Daoy (cell line): ENCODE results near the gene KANTR. TPM values are rescaled to one million over a fixed set of nuclear protein-coding genes. Genes with fewer than 3 reads are reported as not detected.

ENCODE experiments used
- DNase-seq: peaks from one replicate; pipeline ENCODE4 v3.0.0-alpha.2; 2015; ENCODE audit warnings: low read depth
- total RNA-seq: library from RNA; depleted of rRNA; stranded (reverse); fragments of >200 nt; shearing (Covaris generic); gene quantifications from 2 replicates; pipeline ENCODE4 v1.2.3, GENCODE V29; 2014

KANTR gene
- total RNA-seq, 1 experiment from 2014 or later, result 3.2 TPM

- DNase-seq, result peak; percentile 96
These were observed 11.8 kb upstream of the KANTR start, which contains the start of gene TSPYL2 for GRCh38 chrX:53081925-53082772. Gene TSPYL2, plus strand, starts transcription at chrX:53082367. Its CDS starts 132 bp downstream, at chrX:53082499.

GRCh38 chrX:53082773-53083616, 10.9 kb upstream of the KANTR start:
- no peak for DNase-seq

- no peak for DNase-seq
These were observed 9.8 kb upstream of the KANTR start for GRCh38 chrX:53084043-53084570.

GRCh38 chrX:53084863-53085262, 9.1 kb upstream of the KANTR start:
- DNase-seq, result no peak

GRCh38 chrX:53085661-53086229, 8.2 kb upstream of the KANTR start:
- no peak for DNase-seq

GRCh38 chrX:53086464-53086863, 7.5 kb upstream of the KANTR start:
- no peak for DNase-seq

GRCh38 chrX:53087388-53087831, 6.5 kb upstream of the KANTR start:
- DNase-seq, result no peak

GRCh38 chrX:53088136-53088974, 5.6 kb upstream of the KANTR start:
- no peak for DNase-seq

- peak; percentile 32 for DNase-seq
These were observed 4.6 kb upstream of the KANTR start for GRCh38 chrX:53089224-53089842.

- no peak for DNase-seq
These were observed 4.0 kb upstream of the KANTR start for GRCh38 chrX:53089925-53090324.

GRCh38 chrX:53091354-53091753, 2.6 kb upstream of the KANTR start:
- DNase-seq, result no peak

GRCh38 chrX:53093177-53093655, 726 bp upstream of the KANTR start:
- peak; percentile 82 for DNase-seq

GRCh38 chrX:53094582-53094905, 602 bp downstream of the KANTR start:
- DNase-seq, result no peak

GRCh38 chrX:53095796-53096195, 1.9 kb downstream of the KANTR start:
- DNase-seq, result no peak

- DNase-seq, result no peak
These were observed 21.1 kb downstream of the KANTR start for GRCh38 chrX:53114864-53115549.

- no peak for DNase-seq
These were observed 21.6 kb downstream of the KANTR start for GRCh38 chrX:53115550-53115874.

- DNase-seq, result peak; percentile 29
These were observed 22.2 kb downstream of the KANTR start for GRCh38 chrX:53116101-53116500.

- no peak for DNase-seq
These were observed 28.1 kb downstream of the KANTR start for GRCh38 chrX:53122013-53122412.

- no peak for DNase-seq
These were observed 31.6 kb downstream of the KANTR start for GRCh38 chrX:53125506-53125905.

GRCh38 chrX:53126377-53126776, 32.4 kb downstream of the KANTR start:
- no peak for DNase-seq
